Heart left ventricle (tissue), 13 donors: Measurements from ENCODE around the gene SMPD2.

Experiments used
- POLR2A ChIP-seq, 2 donors: fragments of 450-650 bp; IDR thresholded peaks; one replicate each; pipeline ENCODE4 v1.6.1; 2017; ENCODE audit warnings: antibody characterized with exemption in 2 of 2, mild to moderate bottlenecking in 2 of 2, moderate library complexity in 2 of 2
- TF ChIP-seq, protein P1 (sequence below), 12 donors: fragments of 200-600 bp; sonication (generic) in 4 of 12; IDR thresholded peaks; one replicate each; pipeline versions ENCODE4 v1.5.0 to v1.8.0; 2018 to 2022; ENCODE audit warnings: antibody characterized with exemption in 12 of 12, mild to moderate bottlenecking in 5 of 12
- donor health status: ischemic (EF 13 %, LVEDD 7.1; RV severe dilation, severe dysfunction).
- donor health status: DM: no; HTN: yes; CAD: no.
- donor health status: DM: no; HTN: no; CAD: no.
- donor health status: ischemic (EF 25% LVEDD 6.9; RV normal size, moderate dysfunction).
- donor health status: ischemic (EF 25% LVEDD 5.7; RV mildly dilated, moderate dysfunction).
- donor health status: ischemic (EF 35%, LVEDD 5.7; RV mildly dilated, moderate dysfunction).
- donor health status: nonischemic (EF 11% LVEDD 7.7; RV severe dilation, severe dysfunction).
- donor health status: DM: yes; HTN: yes; CAD: no.
- donor health status: PGD.
- donor health status: ischemic (EF 29% LVEDD 5.4; RV normal size, mild dysfunction).
- donor health status: nonischemic (EF 23%, LVEDD 6.1; RV moderate dilation, normal function).

DNA sequence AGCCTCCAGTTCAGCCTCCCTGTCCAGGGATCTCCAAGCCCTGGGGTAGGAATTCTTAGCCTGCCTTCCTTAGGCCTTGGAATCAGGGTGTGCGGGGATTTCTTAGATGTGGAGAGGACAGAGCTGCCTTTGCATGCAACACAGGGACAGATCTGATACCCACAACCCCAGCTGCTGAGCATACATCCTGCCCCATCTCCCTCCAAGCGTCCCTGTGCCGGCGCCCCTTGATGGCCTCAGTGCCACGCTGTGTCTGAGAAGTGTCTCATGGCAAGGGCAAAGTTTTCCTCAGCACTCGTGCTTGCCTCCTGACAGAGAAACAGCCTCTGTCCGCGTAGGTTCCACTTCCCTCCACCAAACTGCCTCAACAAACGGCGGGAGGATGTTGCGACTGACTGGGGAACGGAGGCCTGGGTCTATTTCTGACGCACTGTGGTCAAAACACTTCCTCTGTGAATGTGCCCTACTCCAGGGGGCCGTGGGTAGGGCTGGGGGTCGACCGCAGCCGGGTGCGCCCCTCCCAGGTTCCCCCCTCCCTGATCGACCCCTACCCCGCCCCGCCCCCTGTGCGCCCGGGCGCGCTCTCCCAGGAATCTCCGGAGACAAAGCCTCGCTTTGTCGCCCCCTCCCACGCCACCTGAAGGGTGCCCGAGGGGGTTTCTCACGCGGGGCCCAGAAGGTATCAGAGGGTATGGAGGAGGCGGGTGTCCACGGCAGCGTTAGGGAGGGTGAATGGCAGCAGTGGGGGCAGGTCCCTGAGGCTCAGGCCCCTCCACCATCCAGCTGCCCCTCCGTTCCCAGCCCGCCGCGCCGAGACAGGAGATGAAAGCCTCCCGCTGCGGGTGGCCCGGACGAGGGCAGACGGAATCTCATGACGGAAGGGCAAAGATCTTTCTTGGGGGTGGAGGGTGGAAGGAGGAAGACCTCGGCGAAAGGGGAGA, 14.2 kb downstream of the SMPD2 start:
- TF ChIP-seq, protein P1, sequence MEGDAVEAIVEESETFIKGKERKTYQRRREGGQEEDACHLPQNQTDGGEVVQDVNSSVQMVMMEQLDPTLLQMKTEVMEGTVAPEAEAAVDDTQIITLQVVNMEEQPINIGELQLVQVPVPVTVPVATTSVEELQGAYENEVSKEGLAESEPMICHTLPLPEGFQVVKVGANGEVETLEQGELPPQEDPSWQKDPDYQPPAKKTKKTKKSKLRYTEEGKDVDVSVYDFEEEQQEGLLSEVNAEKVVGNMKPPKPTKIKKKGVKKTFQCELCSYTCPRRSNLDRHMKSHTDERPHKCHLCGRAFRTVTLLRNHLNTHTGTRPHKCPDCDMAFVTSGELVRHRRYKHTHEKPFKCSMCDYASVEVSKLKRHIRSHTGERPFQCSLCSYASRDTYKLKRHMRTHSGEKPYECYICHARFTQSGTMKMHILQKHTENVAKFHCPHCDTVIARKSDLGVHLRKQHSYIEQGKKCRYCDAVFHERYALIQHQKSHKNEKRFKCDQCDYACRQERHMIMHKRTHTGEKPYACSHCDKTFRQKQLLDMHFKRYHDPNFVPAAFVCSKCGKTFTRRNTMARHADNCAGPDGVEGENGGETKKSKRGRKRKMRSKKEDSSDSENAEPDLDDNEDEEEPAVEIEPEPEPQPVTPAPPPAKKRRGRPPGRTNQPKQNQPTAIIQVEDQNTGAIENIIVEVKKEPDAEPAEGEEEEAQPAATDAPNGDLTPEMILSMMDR (IDR thresholded peaks at IDR 0.05) = no peak
- TF ChIP-seq POLR2A (IDR thresholded peaks at IDR 0.05) = no peak
